Measurements from ENCODE around the gene DACH1. TPM values are rescaled to one million over a fixed set of nuclear protein-coding genes. Genes with fewer than 3 reads are reported as not detected.
A peak's percentile ranks its signal among the peaks of the same experiment; 100 is the strongest.

Gene DACH1
- total RNA-seq, 4 donors from 2014 or later = 0.98 to 1.6 (median 1.0) TPM

GRCh38 chr13:71499235-71499634 lies 367.8 kb downstream of the DACH1 start:
- H3K27ac ChIP-seq = peak overlapping the region; percentile 25 to 59 (median 36)
- in situ Hi-C loops (cut with MboI; ENCODE audit: low sequenced_read_pairs in 4 of 4) (no loop called here), intact Hi-C loops (cut with DNase I; ENCODE audit: low total_unique reads) (no loop called here)
- H3K4me1 ChIP-seq = no peaks in the 10 kb centered on the region
- H3K4me3 ChIP-seq = no peak overlapping the region
- ATAC-seq (no peak), DNase-seq (no peak)
- no peaks in the 10 kb centered on the region for H3K9me3 ChIP-seq
- TF ChIP-seq POLR2A (IDR thresholded peaks at IDR 0.05) = no peak
- no peak for TF ChIP-seq CTCF (IDR thresholded peaks at IDR 0.05 in 4 of 5, conservative IDR thresholded peaks at IDR 0.05 in 1 of 5)
- no peaks in the 10 kb centered on the region for H3K36me3 ChIP-seq
- H3K27me3 ChIP-seq = no peaks in the 10 kb centered on the region

GRCh38 chr13:71493189-71493588 lies 373.8 kb downstream of the DACH1 start:
- Histone ChIP-seq H3K27ac (no peak overlapping the region), H3K4me1 (no peaks in the 10 kb centered on the region), H3K9me3 (no peaks in the 10 kb centered on the region), H3K27me3 (no peaks in the 10 kb centered on the region), H3K36me3 (no peaks in the 10 kb centered on the region), H3K4me3 (no peak overlapping the region)
- DNase-seq = no peak
- ATAC-seq = no peak
- TF ChIP-seq CTCF (IDR thresholded peaks at IDR 0.05 in 4 of 5, conservative IDR thresholded peaks at IDR 0.05 in 1 of 5) = no peak
- TF ChIP-seq POLR2A (IDR thresholded peaks at IDR 0.05) = no peak
- in situ Hi-C loops (cut with MboI; ENCODE audit: low sequenced_read_pairs in 4 of 4) (no loop called here), intact Hi-C loops (cut with DNase I; ENCODE audit: low total_unique reads) (no loop called here)

GRCh38 chr13:71492346-71492871 lies 374.6 kb downstream of the DACH1 start:
- no peak for ATAC-seq
- H3K4me3 ChIP-seq = no peak overlapping the region
- intact Hi-C loops (cut with DNase I; ENCODE audit: low total_unique reads) (no loop called here), in situ Hi-C loops (cut with MboI; ENCODE audit: low sequenced_read_pairs in 4 of 4) (no loop called here)
- H3K4me1 ChIP-seq = no peaks in the 10 kb centered on the region
- H3K27me3 ChIP-seq = no peaks in the 10 kb centered on the region
- H3K9me3 ChIP-seq = no peaks in the 10 kb centered on the region
- no peak for DNase-seq
- no peaks in the 10 kb centered on the region for H3K36me3 ChIP-seq
- TF ChIP-seq CTCF (IDR thresholded peaks at IDR 0.05 in 4 of 5, conservative IDR thresholded peaks at IDR 0.05 in 1 of 5) (no peak), POLR2A (IDR thresholded peaks at IDR 0.05) (no peak)
- H3K27ac ChIP-seq = no peak overlapping the region

GRCh38 chr13:71491010-71491409 lies 376.0 kb downstream of the DACH1 start:
- in situ Hi-C loops (cut with MboI; ENCODE audit: low sequenced_read_pairs in 4 of 4) = no loop called here
- Histone ChIP-seq H3K9me3 (no peaks in the 10 kb centered on the region), H3K36me3 (no peaks in the 10 kb centered on the region), H3K4me1 (no peaks in the 10 kb centered on the region), H3K27ac (no peak overlapping the region), H3K27me3 (no peaks in the 10 kb centered on the region), H3K4me3 (no peak overlapping the region)
- DNase-seq (no peak), ATAC-seq (no peak)
- TF ChIP-seq CTCF (IDR thresholded peaks at IDR 0.05 in 4 of 5, conservative IDR thresholded peaks at IDR 0.05 in 1 of 5) (no peak), POLR2A (IDR thresholded peaks at IDR 0.05) (no peak)
- intact Hi-C loops (cut with DNase I; ENCODE audit: low total_unique reads) = no loop called here

- Histone ChIP-seq H3K4me3 (no peak overlapping the region), H3K9me3 (no peaks in the 10 kb centered on the region), H3K27ac (no peak overlapping the region), H3K36me3 (no peaks in the 10 kb centered on the region), H3K4me1 (no peaks in the 10 kb centered on the region), H3K27me3 (no peaks in the 10 kb centered on the region)
- DNase-seq (no peak), ATAC-seq (no peak)
- in situ Hi-C loops (cut with MboI; ENCODE audit: low sequenced_read_pairs in 4 of 4) = no loop called here
- TF ChIP-seq POLR2A (IDR thresholded peaks at IDR 0.05) (no peak), CTCF (IDR thresholded peaks at IDR 0.05 in 4 of 5, conservative IDR thresholded peaks at IDR 0.05 in 1 of 5) (no peak)
- intact Hi-C loops (cut with DNase I; ENCODE audit: low total_unique reads) = no loop called here
These were observed 378.0 kb downstream of the DACH1 start for GRCh38 chr13:71489041-71489440.
